H1 (cell line): ENCODE results near the gene IFITM2. TPM values are rescaled to one million over a fixed set of nuclear protein-coding genes. Genes with fewer than 3 reads are reported as not detected.

Source experiments
- BACH1 ChIP-seq: IDR thresholded peaks from 2 replicates; pipeline ENCODE4 v1.6.1; 2012; ENCODE audit warnings: low read length, improper control_type of control experiment
- CBX8 ChIP-seq: fragments of 300-800, 300-1000 bp; sonication (generic); IDR thresholded peaks from 2 replicates; pipeline ENCODE4 v1.7.1; 2016; ENCODE audit warnings: low read depth, low read length, borderline replicate concordance
- NANOG ChIP-seq: IDR thresholded peaks from 2 replicates; pipeline ENCODE4 v1.6.1; 2011; ENCODE audit warnings: low read length, low read depth, mild to moderate bottlenecking, inconsistent platforms; ENCODE audit not compliant: insufficient read depth, poor library complexity, severe bottlenecking
- RAD21 ChIP-seq, 2 experiments: IDR thresholded peaks in 1 of 2; conservative IDR thresholded peaks in 1 of 2; 2 replicates each; pipeline ENCODE4 v1.6.1; 2011; ENCODE audit warnings: low read depth in 2 of 2, low read length in 2 of 2, improper control_type of control experiment in 1 of 2, inconsistent platforms in 1 of 2, mild to moderate bottlenecking in 1 of 2, moderate library complexity in 1 of 2
- SP4 ChIP-seq: IDR thresholded peaks from 2 replicates; pipeline ENCODE4 v1.6.1; 2012; ENCODE audit warnings: low read length, inconsistent platforms
- polyA plus RNA-seq, 7 experiments: library from polyadenylated mRNA; depleted of rRNA in 3 of 7; stranded (reverse) in 5 of 7; unstranded in 2 of 7; fragments of >200 nt in 5 of 7; fragments of 200-250 nt in 2 of 7; gene quantifications; 1 replicate in 5 of 7; 2 replicates in 1 of 7; 4 replicates in 1 of 7; pipeline versions ENCODE4 v1.2.1 to v1.2.3, GENCODE V29; 2011 to 2013; ENCODE audit warnings: missing spikeins in 2 of 7, mixed read lengths in 2 of 7
- total RNA-seq: library from RNA; stranded (reverse); fragmentation: NEBNext Ultra II Directional; extraction: Animal tissue kit (Norgen Biotek cat#: 25700); gene quantifications from 2 replicates; pipeline ENCODE4 v1.2.1, GENCODE V29; 2021

The IFITM2 gene
- total and polyA plus RNA-seq, 2 of the 8 experiments (the other 6 are each of a cell fraction or from before 2014, with no cell fraction given): 399 to 764 TPM

GRCh38 chr11:326842-327580 is 19.4 kb downstream of the IFITM2 start (continued):
- TF ChIP-seq CBX8 (no peak), BACH1 (no peak), NANOG (no peak), SP4 (no peak), RAD21 (IDR thresholded peaks at IDR 0.05 in 1 of 2, conservative IDR thresholded peaks at IDR 0.05 in 1 of 2; ENCODE audit: low read depth in 2 of 2, low read length in 2 of 2) (no peak)
